ENCODE data around the gene DBNL.

DNA sequence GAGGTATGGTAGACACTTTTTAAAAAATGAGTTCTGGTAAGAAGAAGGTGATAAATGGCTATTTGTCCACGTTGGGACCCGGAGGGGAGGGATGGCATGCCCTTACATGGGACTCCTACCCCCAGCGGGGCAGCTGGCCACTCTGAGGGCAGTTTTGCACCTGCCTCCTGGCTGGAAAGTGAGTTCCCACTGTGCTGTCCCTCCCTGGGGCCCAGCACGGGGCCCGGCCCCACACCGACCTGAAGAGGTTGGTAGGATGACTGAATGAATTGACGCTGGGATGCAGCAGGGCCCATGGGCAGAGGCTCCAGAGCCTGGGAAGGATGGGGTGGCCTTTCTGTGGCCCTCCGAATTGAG, 59.0 kb downstream of the DBNL start:
- TF ChIP-seq, protein P1, sequence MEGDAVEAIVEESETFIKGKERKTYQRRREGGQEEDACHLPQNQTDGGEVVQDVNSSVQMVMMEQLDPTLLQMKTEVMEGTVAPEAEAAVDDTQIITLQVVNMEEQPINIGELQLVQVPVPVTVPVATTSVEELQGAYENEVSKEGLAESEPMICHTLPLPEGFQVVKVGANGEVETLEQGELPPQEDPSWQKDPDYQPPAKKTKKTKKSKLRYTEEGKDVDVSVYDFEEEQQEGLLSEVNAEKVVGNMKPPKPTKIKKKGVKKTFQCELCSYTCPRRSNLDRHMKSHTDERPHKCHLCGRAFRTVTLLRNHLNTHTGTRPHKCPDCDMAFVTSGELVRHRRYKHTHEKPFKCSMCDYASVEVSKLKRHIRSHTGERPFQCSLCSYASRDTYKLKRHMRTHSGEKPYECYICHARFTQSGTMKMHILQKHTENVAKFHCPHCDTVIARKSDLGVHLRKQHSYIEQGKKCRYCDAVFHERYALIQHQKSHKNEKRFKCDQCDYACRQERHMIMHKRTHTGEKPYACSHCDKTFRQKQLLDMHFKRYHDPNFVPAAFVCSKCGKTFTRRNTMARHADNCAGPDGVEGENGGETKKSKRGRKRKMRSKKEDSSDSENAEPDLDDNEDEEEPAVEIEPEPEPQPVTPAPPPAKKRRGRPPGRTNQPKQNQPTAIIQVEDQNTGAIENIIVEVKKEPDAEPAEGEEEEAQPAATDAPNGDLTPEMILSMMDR (IDR thresholded peaks at IDR 0.05), result no peak
- TF ChIP-seq POLR2A (IDR thresholded peaks at IDR 0.05), result no peak
- TF ChIP-seq EP300 (IDR thresholded peaks at IDR 0.05), result no peak
- no peak for TF ChIP-seq POLR2AphosphoS5 (IDR thresholded peaks at IDR 0.05)

Measured in upper lobe of left lung (tissue), 4 donors.